Activated naive CD4-positive, alpha-beta T cell treated with anti-CD3 and anti-CD28 coated beads for 36 hours (primary cell): ENCODE data around the gene RDH12. TPM values are rescaled to one million over a fixed set of nuclear protein-coding genes. Genes with fewer than 3 reads are reported as not detected.

Experiments used
- CTCF ChIA-PET: fragments of 350-600 bp; sonication (Branson Sonifier 250); formaldehyde crosslinking; loops from one replicate; lab custom pipeline; 2021; ENCODE audit warnings: antibody characterized with exemption; lab: Charles Lee
- DNase-seq: peaks from one replicate; pipeline ENCODE4 v3.0.0-alpha.2; 2020
- H3K27ac Mint-ChIP-seq: one replicate; pipeline ENCODE4 v1.8.0; 2021; ENCODE audit warnings: mild to moderate bottlenecking, mixed read lengths
- H3K27me3 Mint-ChIP-seq: one replicate; pipeline ENCODE4 v1.8.0; 2021; ENCODE audit warnings: low read depth, mixed read lengths
- H3K36me3 Mint-ChIP-seq: one replicate; pipeline ENCODE4 v1.8.0; 2021; ENCODE audit warnings: low read depth, mixed read lengths
- H3K4me1 Mint-ChIP-seq: one replicate; pipeline ENCODE4 v1.8.0; 2021; ENCODE audit warnings: low read depth, mixed read lengths
- H3K4me3 Mint-ChIP-seq: one replicate; pipeline ENCODE4 v1.8.0; 2021; ENCODE audit warnings: mild to moderate bottlenecking, moderate library complexity, mixed read lengths
- H3K9me3 Mint-ChIP-seq: one replicate; pipeline ENCODE4 v1.8.0; 2021; ENCODE audit warnings: mixed read lengths
- intact Hi-C: fragments of 100-400 bp; cut with micrococcal nuclease; formaldehyde crosslinking; loops from one replicate; pipeline ENCODE4 v1.15.1; 2023
- total RNA-seq, 2 experiments: library from RNA; stranded (reverse); gene quantifications; one replicate each; pipeline ENCODE4 v1.2.3, GENCODE V29; 2021

Gene RDH12
- total RNA-seq, 2 experiments from 2014 or later: not detected

- no peaks in the 10 kb centered on the region for H3K27me3 Mint-ChIP-seq
- DNase-seq: no peak
- H3K4me1 Mint-ChIP-seq: peaks cover 25% of the 10 kb centered on the region
- intact Hi-C loops: no loop called here
- no peak overlapping the region for H3K27ac Mint-ChIP-seq
- peaks cover 26% of the 10 kb centered on the region for H3K36me3 Mint-ChIP-seq
- no peak overlapping the region for H3K4me3 Mint-ChIP-seq
- CTCF ChIA-PET: interaction anchor here (1.3 kb wide), 1 partner anchor 60 kb away, joined by 3 read pairs; no protein-coding TSS in a partner anchor
- no peaks in the 10 kb centered on the region for H3K9me3 Mint-ChIP-seq
These were observed 22.7 kb upstream of the RDH12 start for GRCh38 chr14:67679006-67679405.

GRCh38 chr14:67680121-67680602 lies 21.5 kb upstream of the RDH12 start:
- H3K27me3 Mint-ChIP-seq: no peaks in the 10 kb centered on the region
- intact Hi-C loops: loop anchor here (1.0 kb wide), 1 partner anchor 15 kb away; the partner anchor contains the start of gene RDH11
- H3K9me3 Mint-ChIP-seq: no peaks in the 10 kb centered on the region
- peak overlapping the region; percentile 13 for H3K27ac Mint-ChIP-seq
- no peak overlapping the region for H3K4me3 Mint-ChIP-seq
- peaks cover 36% of the 10 kb centered on the region for H3K4me1 Mint-ChIP-seq
- H3K36me3 Mint-ChIP-seq: peaks cover 29% of the 10 kb centered on the region
- DNase-seq: peak; percentile 39
- CTCF ChIA-PET: interaction anchor here (0.9 kb wide), 1 partner anchor 61 kb away, joined by 3 read pairs; no protein-coding TSS in a partner anchor

GRCh38 chr14:67680941-67681340 lies 20.7 kb upstream of the RDH12 start:
- peaks cover 36% of the 10 kb centered on the region for H3K36me3 Mint-ChIP-seq
- peaks cover 31% of the 10 kb centered on the region for H3K4me1 Mint-ChIP-seq
- H3K9me3 Mint-ChIP-seq: no peaks in the 10 kb centered on the region
- CTCF ChIA-PET: interaction anchor here (0.6 to 0.9 kb wide), 2 partner anchors 24 to 62 kb away, joined by 3 read pairs; no protein-coding TSS in a partner anchor
- intact Hi-C loops: loop anchor here (1.0 kb wide), 1 partner anchor 14 kb away; the partner anchor contains the start of gene RDH11
- H3K27ac Mint-ChIP-seq: peak overlapping the region; percentile 13
- H3K4me3 Mint-ChIP-seq: no peak overlapping the region
- no peaks in the 10 kb centered on the region for H3K27me3 Mint-ChIP-seq
- no peak for DNase-seq

- intact Hi-C loops: no loop called here
- H3K27ac Mint-ChIP-seq: peak overlapping the region; percentile 48
- peaks cover 31% of the 10 kb centered on the region for H3K4me1 Mint-ChIP-seq
- H3K27me3 Mint-ChIP-seq: no peaks in the 10 kb centered on the region
- DNase-seq: no peak
- no peak overlapping the region for H3K4me3 Mint-ChIP-seq
- CTCF ChIA-PET: interaction anchor here (0.5 to 1.7 kb wide), 3 partner anchors 20 to 85 kb away, joined by 3 to 5 read pairs (median 5); no protein-coding TSS in a partner anchor
- H3K36me3 Mint-ChIP-seq: peaks cover 47% of the 10 kb centered on the region
- no peaks in the 10 kb centered on the region for H3K9me3 Mint-ChIP-seq
These were observed 17.8 kb upstream of the RDH12 start for GRCh38 chr14:67683842-67684241.

GRCh38 chr14:67690011-67690410 lies 11.7 kb upstream of the RDH12 start:
- Mint-ChIP-seq H3K36me3 (peaks cover 58% of the 10 kb centered on the region), H3K4me1 (peaks cover 21% of the 10 kb centered on the region), H3K4me3 (no peak overlapping the region), H3K27ac (no peak overlapping the region), H3K9me3 (no peaks in the 10 kb centered on the region), H3K27me3 (no peaks in the 10 kb centered on the region)
- no peak for DNase-seq
- intact Hi-C loops: no loop called here
- CTCF ChIA-PET: interaction anchor here (6.0 kb wide), 1 partner anchor 14 kb away, joined by 44 read pairs; no protein-coding TSS in a partner anchor

GRCh38 chr14:67694791-67695393 lies 6.8 kb upstream of the RDH12 start:
- H3K27ac Mint-ChIP-seq: peak overlapping the region; percentile 91
- H3K27me3 Mint-ChIP-seq: no peaks in the 10 kb centered on the region
- H3K9me3 Mint-ChIP-seq: no peaks in the 10 kb centered on the region
- intact Hi-C loops: loop anchor here (1.0 to 5.0 kb wide), 8 partner anchors 15 to 1188 kb away; partner anchors contain the start of genes ARG2, EIF2S1, GPHN and PALS1
- H3K4me1 Mint-ChIP-seq: peaks cover 22% of the 10 kb centered on the region
- H3K4me3 Mint-ChIP-seq: peak overlapping the region; percentile 81
- DNase-seq: peak; percentile 90
- CTCF ChIA-PET: interaction anchor here (1.1 to 6.0 kb wide), 4 partner anchors 9 to 110 kb away, joined by 3 to 44 read pairs (median 4); no protein-coding TSS in a partner anchor
- H3K36me3 Mint-ChIP-seq: peaks cover 23% of the 10 kb centered on the region

GRCh38 chr14:67695394-67695949 lies 6.2 kb upstream of the RDH12 start, which contains the start of gene RDH11:
TSS of gene RDH11 (minus strand) at chr14:67695764. CDS start at chr14:67695703, 61 bp downstream.
- peak within 1 kb of the TSS; percentile 81 for H3K4me3 Mint-ChIP-seq
- H3K36me3 Mint-ChIP-seq: peaks cover 17% of the 10 kb centered on the region
- CTCF ChIA-PET: interaction anchor here (0.9 to 6.0 kb wide), 5 partner anchors 9 to 111 kb away, joined by 3 to 44 read pairs (median 3); no protein-coding TSS in a partner anchor
- DNase-seq: peak; percentile 91
- no peaks in the 10 kb centered on the region for H3K9me3 Mint-ChIP-seq
- H3K4me1 Mint-ChIP-seq: peaks cover 22% of the 10 kb centered on the region
- H3K27me3 Mint-ChIP-seq: no peaks in the 10 kb centered on the region
- intact Hi-C loops: loop anchor here (1.0 to 5.0 kb wide), 8 partner anchors 15 to 1188 kb away; partner anchors contain the start of genes ARG2, EIF2S1, GPHN and PALS1
- H3K27ac Mint-ChIP-seq: peak within 1 kb of the TSS; percentile 91

- H3K27ac Mint-ChIP-seq: no peak overlapping the region
- peaks cover 22% of the 10 kb centered on the region for H3K4me1 Mint-ChIP-seq
- intact Hi-C loops: loop anchor here (5.0 kb wide), 2 partner anchors 455 to 1190 kb away; partner anchors contain the start of genes GPHN and PALS1
- no peak overlapping the region for H3K4me3 Mint-ChIP-seq
- no peaks in the 10 kb centered on the region for H3K9me3 Mint-ChIP-seq
- CTCF ChIA-PET: no interaction called here
- H3K27me3 Mint-ChIP-seq: no peaks in the 10 kb centered on the region
- no peak for DNase-seq
- H3K36me3 Mint-ChIP-seq: peaks cover 5% of the 10 kb centered on the region
These were observed 4.7 kb upstream of the RDH12 start for GRCh38 chr14:67697006-67697405.

- DNase-seq: no peak
- H3K4me3 Mint-ChIP-seq: no peak overlapping the region
- no peaks in the 10 kb centered on the region for H3K27me3 Mint-ChIP-seq
- H3K4me1 Mint-ChIP-seq: peaks cover 14% of the 10 kb centered on the region
- no peaks in the 10 kb centered on the region for H3K36me3 Mint-ChIP-seq
- intact Hi-C loops: loop anchor here (5.0 kb wide), 2 partner anchors 456 to 1191 kb away; partner anchors contain the start of genes GPHN and PALS1
- H3K9me3 Mint-ChIP-seq: no peaks in the 10 kb centered on the region
- no peak overlapping the region for H3K27ac Mint-ChIP-seq
- CTCF ChIA-PET: interaction anchor here (0.7 to 2.0 kb wide), 3 partner anchors 84 to 171 kb away, joined by 3 to 6 read pairs (median 4); partner anchors contain the start of gene PIGH
These were observed 3.5 kb upstream of the RDH12 start for GRCh38 chr14:67698179-67698578.

GRCh38 chr14:67703997-67704396 lies 2.3 kb downstream of the RDH12 start:
- DNase-seq: no peak
- Mint-ChIP-seq H3K27me3 (no peaks in the 10 kb centered on the region), H3K9me3 (peaks cover 3% of the 10 kb centered on the region), H3K36me3 (no peaks in the 10 kb centered on the region), H3K4me1 (no peaks in the 10 kb centered on the region), H3K4me3 (no peak overlapping the region), H3K27ac (no peak overlapping the region)
- intact Hi-C loops: loop anchor here (1.0 kb wide), 5 partner anchors 37 to 277 kb away; partner anchors contain the start of gene ARG2
- CTCF ChIA-PET: interaction anchor here (0.6 to 6.4 kb wide), 49 partner anchors 9 to 1344 kb away, joined by 3 to 134 read pairs (median 5); partner anchors contain the start of genes ARG2, PIGH and RDH11

- Mint-ChIP-seq H3K9me3 (peaks cover 7% of the 10 kb centered on the region), H3K27me3 (no peaks in the 10 kb centered on the region), H3K4me3 (no peak overlapping the region), H3K36me3 (no peaks in the 10 kb centered on the region), H3K27ac (no peak overlapping the region), H3K4me1 (no peaks in the 10 kb centered on the region)
- DNase-seq: peak; percentile 59
- intact Hi-C loops: loop anchor here (1.0 kb wide), 5 partner anchors 37 to 277 kb away; partner anchors contain the start of gene ARG2
- CTCF ChIA-PET: interaction anchor here (0.6 to 6.4 kb wide), 52 partner anchors 9 to 1345 kb away, joined by 3 to 134 read pairs (median 5); partner anchors contain the start of genes ARG2, PIGH and RDH11
These were observed 2.9 kb downstream of the RDH12 start for GRCh38 chr14:67704484-67705089.
